ENCODE results near the gene ADPRHL1.

DNA sequence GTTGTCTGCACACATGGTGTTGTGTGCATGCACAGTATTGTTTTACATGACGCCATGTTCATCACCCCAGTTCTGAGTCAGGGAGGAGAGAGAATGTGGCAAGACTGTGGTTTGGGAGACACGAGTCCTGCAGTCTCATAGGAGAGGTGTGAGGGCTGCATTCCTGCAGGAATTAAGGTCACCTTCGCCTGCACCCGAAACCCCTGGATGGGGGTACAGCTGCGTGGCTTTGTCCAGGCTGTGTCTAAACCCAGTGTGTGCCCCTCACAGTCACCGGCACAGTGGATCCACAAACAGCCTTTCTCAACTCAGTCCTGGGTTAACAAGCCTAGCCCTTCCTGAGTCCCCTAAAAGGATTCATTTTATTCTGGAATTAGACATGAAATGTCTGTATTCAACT, 5.7 kb downstream of the ADPRHL1 start:
- TF ChIP-seq, protein P1, sequence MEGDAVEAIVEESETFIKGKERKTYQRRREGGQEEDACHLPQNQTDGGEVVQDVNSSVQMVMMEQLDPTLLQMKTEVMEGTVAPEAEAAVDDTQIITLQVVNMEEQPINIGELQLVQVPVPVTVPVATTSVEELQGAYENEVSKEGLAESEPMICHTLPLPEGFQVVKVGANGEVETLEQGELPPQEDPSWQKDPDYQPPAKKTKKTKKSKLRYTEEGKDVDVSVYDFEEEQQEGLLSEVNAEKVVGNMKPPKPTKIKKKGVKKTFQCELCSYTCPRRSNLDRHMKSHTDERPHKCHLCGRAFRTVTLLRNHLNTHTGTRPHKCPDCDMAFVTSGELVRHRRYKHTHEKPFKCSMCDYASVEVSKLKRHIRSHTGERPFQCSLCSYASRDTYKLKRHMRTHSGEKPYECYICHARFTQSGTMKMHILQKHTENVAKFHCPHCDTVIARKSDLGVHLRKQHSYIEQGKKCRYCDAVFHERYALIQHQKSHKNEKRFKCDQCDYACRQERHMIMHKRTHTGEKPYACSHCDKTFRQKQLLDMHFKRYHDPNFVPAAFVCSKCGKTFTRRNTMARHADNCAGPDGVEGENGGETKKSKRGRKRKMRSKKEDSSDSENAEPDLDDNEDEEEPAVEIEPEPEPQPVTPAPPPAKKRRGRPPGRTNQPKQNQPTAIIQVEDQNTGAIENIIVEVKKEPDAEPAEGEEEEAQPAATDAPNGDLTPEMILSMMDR (IDR thresholded peaks at IDR 0.05): no peak
- TF ChIP-seq ZFX (IDR thresholded peaks at IDR 0.05; ENCODE audit: borderline replicate concordance): no peak

All from 22Rv1 (cell line).